RWPE2 (cell line): ENCODE measurements around the gene B4GALT3.

ENCODE experiments used
- ATAC-seq: fragments of 200-7000 bp; cut with Tn5 transposase; 3 replicates; pipeline ENCODE4 v1.9.1; 2021; ENCODE audit warnings: low read depth
- DNase-seq: peaks from one replicate; pipeline ENCODE4 v3.0.0-alpha.2; 2020; ENCODE audit warnings: low spot score
- H3K27ac ChIP-seq: fragments of 450-650 bp; 2 replicates; pipeline ENCODE4 v1.5.1; 2017; ENCODE audit warnings: mild to moderate bottlenecking; ENCODE audit not compliant: poor library complexity, severe bottlenecking
- H3K27me3 ChIP-seq: fragments of 250-450 bp; sonication (Bioruptor Pico); 2 replicates; pipeline ENCODE4 v1.5.1; 2021; ENCODE audit warnings: mild to moderate bottlenecking, moderate library complexity; ENCODE audit not compliant: insufficient read depth, poor library complexity, severe bottlenecking
- H3K36me3 ChIP-seq: fragments of 250-450 bp; sonication (Bioruptor Pico); 2 replicates; pipeline ENCODE4 v1.5.1; 2020; ENCODE audit warnings: low read depth, mild to moderate bottlenecking, moderate library complexity
- H3K4me1 ChIP-seq: fragments of 250-450 bp; sonication (Bioruptor Pico); 2 replicates; pipeline ENCODE4 v1.5.1; 2021; ENCODE audit warnings: mild to moderate bottlenecking, moderate library complexity; ENCODE audit not compliant: insufficient read depth, poor library complexity, severe bottlenecking
- H3K4me3 ChIP-seq: fragments of 250-450 bp; sonication (Bioruptor Pico); 2 replicates; pipeline ENCODE4 v1.5.1; 2021; ENCODE audit warnings: mild to moderate bottlenecking, moderate library complexity; ENCODE audit not compliant: severe bottlenecking
- H3K9me3 ChIP-seq: fragments of 250-450 bp; sonication (Bioruptor Pico); 2 replicates; pipeline ENCODE4 v1.5.1; 2021; ENCODE audit warnings: mild to moderate bottlenecking, moderate library complexity; ENCODE audit not compliant: severe bottlenecking
- TF ChIP-seq, protein P1 (sequence below): fragments of 450-650 bp; IDR thresholded peaks from one replicate; pipeline ENCODE4 v1.5.1; 2017; ENCODE audit warnings: mild to moderate bottlenecking, moderate library complexity; ENCODE audit not compliant: poor library complexity, severe bottlenecking

B4GALT3 gene

DNA sequence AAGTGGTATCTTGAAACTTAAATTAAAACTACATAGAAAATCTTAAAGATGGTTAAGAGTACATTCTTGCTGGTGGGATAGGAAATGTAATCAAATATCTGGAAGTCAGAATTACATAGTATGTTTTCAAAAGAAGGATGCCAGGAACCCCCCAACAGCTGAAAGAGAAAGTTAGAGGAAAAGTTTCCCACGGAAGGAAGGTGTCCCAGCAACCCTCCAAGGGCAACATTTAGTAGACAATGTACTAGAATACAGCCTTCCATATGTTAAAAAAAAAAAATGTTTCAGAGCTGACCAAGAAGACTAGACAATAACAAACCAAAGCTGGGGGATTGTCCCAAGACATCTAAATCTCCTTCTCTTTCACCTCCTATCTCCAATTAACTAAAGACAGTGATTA lies 47.0 kb downstream of the B4GALT3 start:
- Histone ChIP-seq H3K27ac (no peak overlapping the region), H3K4me3 (no peak overlapping the region), H3K9me3 (no peaks in the 10 kb centered on the region), H3K4me1 (peaks cover 7% of the 10 kb centered on the region), H3K36me3 (peaks cover 54% of the 10 kb centered on the region), H3K27me3 (no peaks in the 10 kb centered on the region)
- ATAC-seq = no peak
- DNase-seq = no peak
- TF ChIP-seq, protein P1, sequence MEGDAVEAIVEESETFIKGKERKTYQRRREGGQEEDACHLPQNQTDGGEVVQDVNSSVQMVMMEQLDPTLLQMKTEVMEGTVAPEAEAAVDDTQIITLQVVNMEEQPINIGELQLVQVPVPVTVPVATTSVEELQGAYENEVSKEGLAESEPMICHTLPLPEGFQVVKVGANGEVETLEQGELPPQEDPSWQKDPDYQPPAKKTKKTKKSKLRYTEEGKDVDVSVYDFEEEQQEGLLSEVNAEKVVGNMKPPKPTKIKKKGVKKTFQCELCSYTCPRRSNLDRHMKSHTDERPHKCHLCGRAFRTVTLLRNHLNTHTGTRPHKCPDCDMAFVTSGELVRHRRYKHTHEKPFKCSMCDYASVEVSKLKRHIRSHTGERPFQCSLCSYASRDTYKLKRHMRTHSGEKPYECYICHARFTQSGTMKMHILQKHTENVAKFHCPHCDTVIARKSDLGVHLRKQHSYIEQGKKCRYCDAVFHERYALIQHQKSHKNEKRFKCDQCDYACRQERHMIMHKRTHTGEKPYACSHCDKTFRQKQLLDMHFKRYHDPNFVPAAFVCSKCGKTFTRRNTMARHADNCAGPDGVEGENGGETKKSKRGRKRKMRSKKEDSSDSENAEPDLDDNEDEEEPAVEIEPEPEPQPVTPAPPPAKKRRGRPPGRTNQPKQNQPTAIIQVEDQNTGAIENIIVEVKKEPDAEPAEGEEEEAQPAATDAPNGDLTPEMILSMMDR = no peak

DNA sequence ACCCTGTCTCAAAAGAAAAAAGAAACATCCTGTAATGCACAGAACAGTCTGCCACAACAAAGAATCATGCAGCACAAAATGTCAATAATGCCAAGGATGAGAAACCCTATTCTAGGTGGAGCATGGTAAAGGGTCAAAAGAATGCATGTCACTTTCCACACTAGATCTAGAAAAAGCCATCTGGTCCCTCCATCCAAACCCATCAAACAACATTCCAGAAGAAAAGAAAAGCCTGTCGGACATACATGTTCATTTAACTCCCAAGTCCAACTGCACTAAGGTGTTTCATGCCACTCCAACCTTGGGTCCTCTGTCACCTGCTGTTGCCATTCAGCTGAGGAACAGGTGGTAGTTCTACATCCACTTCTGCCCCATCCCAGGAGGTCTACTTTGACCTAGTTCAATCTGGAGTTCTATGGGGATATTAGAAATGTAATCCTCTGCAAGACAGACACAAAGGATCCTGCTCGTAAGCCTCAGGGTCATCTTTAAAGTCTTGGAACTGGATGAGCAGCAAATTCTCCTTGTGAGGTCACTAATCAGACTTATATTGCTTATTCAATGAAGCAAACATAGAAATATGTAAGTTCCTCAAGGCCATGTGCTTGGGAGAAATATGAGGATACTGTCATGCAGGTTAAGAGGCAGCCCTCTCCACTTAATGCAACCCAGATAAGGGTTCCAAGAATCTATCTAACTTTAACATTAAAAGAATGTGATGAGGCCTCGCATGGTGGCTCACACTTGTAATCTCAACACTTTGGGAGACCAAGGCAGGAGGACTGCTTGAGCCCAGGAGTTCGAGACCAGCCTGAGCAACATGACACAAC lies 48.5 kb downstream of the B4GALT3 start:
- Histone ChIP-seq H3K36me3 (peaks cover 66% of the 10 kb centered on the region), H3K27ac (no peak overlapping the region), H3K4me1 (peaks cover 3% of the 10 kb centered on the region), H3K27me3 (no peaks in the 10 kb centered on the region), H3K4me3 (no peak overlapping the region), H3K9me3 (no peaks in the 10 kb centered on the region)
- TF ChIP-seq, protein P1 = no peak
- DNase-seq = no peak
- no peak for ATAC-seq

DNA sequence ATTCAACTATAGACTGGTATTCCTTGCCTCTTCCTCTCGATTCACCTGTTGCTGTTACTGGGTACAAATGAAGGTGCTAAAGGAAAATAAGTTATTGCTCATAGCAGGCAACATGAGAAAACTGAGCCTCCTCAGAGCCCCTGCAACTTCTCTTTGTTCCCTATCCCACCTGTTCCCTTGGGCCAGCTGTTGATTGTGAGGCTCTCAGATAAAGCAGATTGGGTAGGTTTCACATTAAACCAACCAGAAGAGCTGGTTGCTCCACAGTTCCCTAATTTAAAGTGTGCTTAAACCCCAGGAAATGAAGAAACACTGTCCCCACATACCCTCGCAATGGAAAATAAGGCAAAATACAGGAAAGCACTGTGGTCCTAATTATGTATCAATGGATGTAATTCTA lies 49.7 kb downstream of the B4GALT3 start:
- ATAC-seq = no peak
- no peak overlapping the region for H3K27ac ChIP-seq
- no peak overlapping the region for H3K4me3 ChIP-seq
- H3K36me3 ChIP-seq = peaks cover 74% of the 10 kb centered on the region
- H3K9me3 ChIP-seq = no peaks in the 10 kb centered on the region
- no peaks in the 10 kb centered on the region for H3K27me3 ChIP-seq
- peaks cover 3% of the 10 kb centered on the region for H3K4me1 ChIP-seq
- DNase-seq = no peak
- TF ChIP-seq, protein P1 = no peak

DNA sequence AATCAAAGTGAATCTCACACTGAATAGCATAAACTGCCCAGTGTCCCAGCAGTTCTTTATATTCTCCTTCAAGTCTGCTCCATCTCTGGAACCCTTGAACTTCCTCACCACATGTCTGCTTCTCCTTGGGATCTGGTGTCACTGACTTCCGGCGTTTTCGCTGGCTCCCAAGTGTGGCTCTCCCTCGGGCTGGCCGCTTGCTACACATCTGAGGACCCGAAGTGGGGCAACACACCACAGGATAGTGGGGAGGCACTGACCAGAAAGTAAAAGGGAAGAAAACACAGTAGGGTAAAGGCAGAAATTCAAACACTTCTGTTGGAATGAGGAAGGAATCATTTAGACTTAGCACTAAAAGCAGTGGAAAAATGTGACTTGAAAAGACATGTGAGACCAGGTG lies 54.3 kb downstream of the B4GALT3 start:
- no peaks in the 10 kb centered on the region for H3K9me3 ChIP-seq
- TF ChIP-seq, protein P1 = no peak
- H3K27me3 ChIP-seq = no peaks in the 10 kb centered on the region
- H3K36me3 ChIP-seq = peaks cover 83% of the 10 kb centered on the region
- no peak overlapping the region for H3K4me3 ChIP-seq
- H3K4me1 ChIP-seq = peaks cover 10% of the 10 kb centered on the region
- DNase-seq = no peak
- H3K27ac ChIP-seq = no peak overlapping the region
- ATAC-seq = no peak

DNA sequence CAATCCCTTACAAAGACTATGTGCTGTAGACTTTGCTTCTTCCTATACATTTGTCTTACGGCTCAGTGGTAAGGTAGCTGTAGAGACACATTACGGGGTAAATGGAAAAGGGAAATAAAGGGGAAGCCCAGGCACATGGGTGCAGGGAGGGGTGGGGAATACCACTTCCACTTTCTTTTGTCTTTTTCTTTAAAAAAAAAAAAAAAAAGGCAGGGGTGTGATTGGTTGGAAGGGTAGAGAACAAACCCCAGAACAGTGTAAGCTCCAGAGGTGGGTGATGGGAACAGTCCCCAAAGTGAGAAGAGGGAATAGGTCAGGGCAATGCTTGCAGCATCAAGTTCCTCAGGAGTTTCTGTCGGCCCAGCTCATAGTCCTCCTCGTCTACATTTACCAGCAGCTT lies 55.5 kb downstream of the B4GALT3 start:
- Histone ChIP-seq H3K27ac (no peak overlapping the region), H3K4me1 (peaks cover 11% of the 10 kb centered on the region), H3K36me3 (peaks cover 72% of the 10 kb centered on the region), H3K27me3 (no peaks in the 10 kb centered on the region), H3K4me3 (no peak overlapping the region), H3K9me3 (no peaks in the 10 kb centered on the region)
- ATAC-seq (no peak), DNase-seq (no peak)
- TF ChIP-seq, protein P1 = no peak
